DOHH2 (cell line): ENCODE results near the gene IGF1R.

Experiments
- CTCF ChIP-seq: fragments of 200-600 bp; sonication (generic); IDR thresholded peaks from one replicate; pipeline ENCODE4 v1.5.1; 2014; ENCODE audit warnings: antibody characterized with exemption, mild to moderate bottlenecking, low read depth, low read length; ENCODE audit not compliant: poor library complexity, severe bottlenecking
- EZH2phosphoT487 ChIP-seq: fragments of 200-600 bp; sonication (generic); IDR thresholded peaks from 2 replicates; pipeline ENCODE4 v1.6.1; 2017; ENCODE audit warnings: borderline replicate concordance, mild to moderate bottlenecking, antibody characterized with exemption, low read length, moderate library complexity, mixed read lengths

GRCh38 chr15:98856532-98856907, 208.2 kb downstream of the IGF1R start:
- TF ChIP-seq CTCF (no peak), EZH2phosphoT487 (no peak)
